Measurements from ENCODE around the gene ABHD2.
A peak's percentile ranks its signal among the peaks of the same experiment; 100 is the strongest.

The ABHD2 gene

DNA sequence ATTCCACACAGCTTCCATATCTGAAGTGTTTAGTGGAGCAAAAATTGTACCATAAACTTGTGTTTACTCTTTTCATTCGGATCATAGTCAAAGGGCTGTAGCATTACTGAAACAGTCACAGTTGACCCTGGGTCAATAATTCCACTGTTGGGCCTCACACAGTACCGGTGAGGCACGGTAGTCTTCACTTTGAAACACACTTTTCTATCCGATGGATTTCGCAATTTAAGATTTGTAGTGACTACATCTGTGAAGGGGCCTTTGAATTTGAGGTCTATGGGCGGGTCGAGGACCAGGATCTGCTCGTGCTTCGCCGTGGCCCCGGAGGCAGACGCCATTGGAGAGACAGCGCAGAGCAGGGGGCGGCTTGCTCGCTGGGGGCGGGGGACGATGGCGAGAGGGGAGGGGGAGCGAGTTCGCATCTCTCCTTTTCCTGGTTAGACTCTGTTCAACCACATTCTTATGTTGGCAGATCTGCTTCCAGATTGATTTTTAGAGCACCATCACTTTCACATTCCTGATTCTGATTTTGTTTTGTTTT, 113.3 kb downstream of the ABHD2 start:
- no peak for TF ChIP-seq POLR2A (IDR thresholded peaks at IDR 0.05; ENCODE audit: extremely low read depth, insufficient read length)
- TF ChIP-seq, protein P1, sequence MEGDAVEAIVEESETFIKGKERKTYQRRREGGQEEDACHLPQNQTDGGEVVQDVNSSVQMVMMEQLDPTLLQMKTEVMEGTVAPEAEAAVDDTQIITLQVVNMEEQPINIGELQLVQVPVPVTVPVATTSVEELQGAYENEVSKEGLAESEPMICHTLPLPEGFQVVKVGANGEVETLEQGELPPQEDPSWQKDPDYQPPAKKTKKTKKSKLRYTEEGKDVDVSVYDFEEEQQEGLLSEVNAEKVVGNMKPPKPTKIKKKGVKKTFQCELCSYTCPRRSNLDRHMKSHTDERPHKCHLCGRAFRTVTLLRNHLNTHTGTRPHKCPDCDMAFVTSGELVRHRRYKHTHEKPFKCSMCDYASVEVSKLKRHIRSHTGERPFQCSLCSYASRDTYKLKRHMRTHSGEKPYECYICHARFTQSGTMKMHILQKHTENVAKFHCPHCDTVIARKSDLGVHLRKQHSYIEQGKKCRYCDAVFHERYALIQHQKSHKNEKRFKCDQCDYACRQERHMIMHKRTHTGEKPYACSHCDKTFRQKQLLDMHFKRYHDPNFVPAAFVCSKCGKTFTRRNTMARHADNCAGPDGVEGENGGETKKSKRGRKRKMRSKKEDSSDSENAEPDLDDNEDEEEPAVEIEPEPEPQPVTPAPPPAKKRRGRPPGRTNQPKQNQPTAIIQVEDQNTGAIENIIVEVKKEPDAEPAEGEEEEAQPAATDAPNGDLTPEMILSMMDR (IDR thresholded peaks at IDR 0.05; ENCODE audit: low read depth, low read length), result no peak
- TF ChIP-seq, protein P2, sequence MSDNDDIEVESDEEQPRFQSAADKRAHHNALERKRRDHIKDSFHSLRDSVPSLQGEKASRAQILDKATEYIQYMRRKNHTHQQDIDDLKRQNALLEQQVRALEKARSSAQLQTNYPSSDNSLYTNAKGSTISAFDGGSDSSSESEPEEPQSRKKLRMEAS (IDR thresholded peaks at IDR 0.05; ENCODE audit: low read depth, low read length), result no peak
- TF ChIP-seq MYC (IDR thresholded peaks at IDR 0.05; ENCODE audit: low read depth, low read length), result no peak
- no peak overlapping the region for H3K4me3 ChIP-seq (ENCODE audit: low read depth, low read length)
- no peak for DNase-seq (ENCODE audit: low read depth)

DNA sequence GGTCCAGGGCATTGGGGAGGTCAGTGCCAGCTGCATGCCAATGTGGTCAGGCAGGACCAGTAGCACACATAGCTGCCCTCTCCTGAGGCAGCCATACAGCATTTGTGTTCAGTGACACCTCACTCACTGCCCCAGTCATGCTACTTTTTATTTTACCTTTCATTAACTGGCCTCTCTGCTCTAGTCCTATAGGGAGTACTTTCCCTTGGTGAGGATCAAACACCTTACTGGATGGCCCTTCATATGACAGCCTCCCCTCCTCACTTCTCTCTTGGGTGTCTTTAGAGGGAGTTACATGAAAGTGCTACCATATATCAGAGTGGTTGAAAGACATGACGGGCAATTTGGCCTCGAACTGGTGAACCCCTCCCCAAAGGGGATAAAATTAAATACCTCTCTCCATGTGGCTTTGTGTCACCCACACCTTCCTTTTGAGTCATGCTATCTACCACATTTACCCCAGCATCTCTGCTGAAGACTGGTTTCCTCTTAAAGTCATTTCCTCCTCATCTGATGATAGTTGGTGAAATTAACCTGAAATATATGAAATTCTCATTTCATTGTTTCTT, 115.5 kb downstream of the ABHD2 start:
- TF ChIP-seq, protein P2 (IDR thresholded peaks at IDR 0.05; ENCODE audit: low read depth, low read length), result no peak
- TF ChIP-seq, protein P1 (IDR thresholded peaks at IDR 0.05; ENCODE audit: low read depth, low read length), result no peak
- TF ChIP-seq MYC (IDR thresholded peaks at IDR 0.05; ENCODE audit: low read depth, low read length), result no peak
- no peak for TF ChIP-seq POLR2A (IDR thresholded peaks at IDR 0.05; ENCODE audit: extremely low read depth, insufficient read length)
- peak; percentile 18 for DNase-seq (ENCODE audit: low read depth)
- no peak overlapping the region for H3K4me3 ChIP-seq (ENCODE audit: low read depth, low read length)

DNA sequence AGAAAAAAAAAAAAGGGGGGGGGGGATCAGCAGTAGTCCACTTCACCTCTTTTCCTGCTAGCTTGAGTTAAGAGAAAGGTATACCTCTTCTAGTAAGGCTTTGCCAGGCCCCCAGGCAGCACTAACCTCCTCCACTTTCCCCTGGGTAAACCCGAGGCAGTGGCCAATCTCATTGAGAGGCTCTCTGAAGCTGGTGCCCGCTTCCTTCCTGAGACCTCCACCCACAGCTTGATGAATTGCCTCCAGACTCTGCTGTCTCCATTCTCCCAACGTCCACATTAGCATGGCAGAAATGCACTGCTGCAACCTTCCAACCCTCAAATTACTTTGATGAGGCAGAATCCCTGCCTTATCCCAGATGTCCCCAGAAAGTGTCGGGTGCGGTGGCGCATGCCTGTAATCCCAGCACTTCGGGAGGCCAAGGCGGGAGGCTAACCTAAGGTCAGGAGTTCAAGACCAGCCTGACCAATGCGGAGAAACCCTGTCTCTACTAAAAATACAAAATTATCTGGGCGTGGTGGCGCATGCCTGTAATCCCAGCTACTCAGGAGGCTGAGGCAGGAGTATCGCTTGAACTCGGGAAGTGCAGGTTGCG, 117.8 kb downstream of the ABHD2 start:
- DNase-seq (ENCODE audit: low read depth), result peak; percentile 19
- H3K4me3 ChIP-seq (ENCODE audit: low read depth, low read length), result no peak overlapping the region
- TF ChIP-seq MYC (IDR thresholded peaks at IDR 0.05; ENCODE audit: low read depth, low read length), result no peak

- TF ChIP-seq, protein P1 (IDR thresholded peaks at IDR 0.05; ENCODE audit: low read depth, low read length), result peak; percentile 96
- TF ChIP-seq POLR2A (IDR thresholded peaks at IDR 0.05; ENCODE audit: extremely low read depth, insufficient read length) (no peak), MYC (IDR thresholded peaks at IDR 0.05; ENCODE audit: low read depth, low read length) (no peak; the same call in 1 of the 2 replicates)
- TF ChIP-seq, protein P2 (IDR thresholded peaks at IDR 0.05; ENCODE audit: low read depth, low read length), result no peak
- no peak overlapping the region for H3K4me3 ChIP-seq (ENCODE audit: low read depth, low read length)
- peak; percentile 81 for DNase-seq (ENCODE audit: low read depth)
Measured at GRCh38 chr15:89206908-89207331, 118.7 kb downstream of the ABHD2 start.

DNA sequence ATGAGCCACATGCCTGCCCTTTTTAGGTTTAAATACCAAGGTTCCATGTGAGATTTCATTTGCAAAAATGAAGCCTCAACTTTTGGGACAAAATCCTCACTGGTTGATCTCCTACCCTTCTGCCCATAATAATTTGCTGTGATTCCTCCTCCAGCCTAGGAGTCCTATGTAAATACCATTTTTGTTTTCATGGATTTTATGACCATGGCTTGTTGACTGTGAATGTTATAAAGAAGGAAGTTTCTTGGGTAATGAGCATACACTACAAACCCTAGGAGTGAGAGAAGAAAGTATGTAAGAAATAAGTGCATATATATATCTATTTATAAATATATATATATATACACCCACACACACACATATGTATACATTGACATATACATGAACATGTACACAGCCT, 120.0 kb downstream of the ABHD2 start:
- no peak overlapping the region for H3K4me3 ChIP-seq (ENCODE audit: low read depth, low read length)
- TF ChIP-seq POLR2A (IDR thresholded peaks at IDR 0.05; ENCODE audit: extremely low read depth, insufficient read length) (no peak), MYC (IDR thresholded peaks at IDR 0.05; ENCODE audit: low read depth, low read length) (no peak)
- TF ChIP-seq, protein P2 (IDR thresholded peaks at IDR 0.05; ENCODE audit: low read depth, low read length), result no peak
- TF ChIP-seq, protein P1 (IDR thresholded peaks at IDR 0.05; ENCODE audit: low read depth, low read length), result no peak
- DNase-seq (ENCODE audit: low read depth), result no peak

GRCh38 chr15:89209057-89209456, 120.8 kb downstream of the ABHD2 start:
- no peak for DNase-seq (ENCODE audit: low read depth)
- H3K4me3 ChIP-seq (ENCODE audit: low read depth, low read length), result no peak overlapping the region
- no peak for TF ChIP-seq MYC (IDR thresholded peaks at IDR 0.05; ENCODE audit: low read depth, low read length)
- TF ChIP-seq, protein P2 (IDR thresholded peaks at IDR 0.05; ENCODE audit: low read depth, low read length), result no peak
- TF ChIP-seq, protein P1 (IDR thresholded peaks at IDR 0.05; ENCODE audit: low read depth, low read length), result no peak
- TF ChIP-seq POLR2A (IDR thresholded peaks at IDR 0.05; ENCODE audit: extremely low read depth, insufficient read length), result no peak
